Measurements from ENCODE around the gene PLS3.
"Not testable (repeated sequence)": the region's sequence is repeated elsewhere in the genome, so short reads cannot be mapped to it uniquely, and the experiment has no call there.

PLS3 gene

GRCh38 chrX:115606861-115607260, 45.9 kb downstream of the PLS3 start:
- DNase-seq (ENCODE audit: low read depth) = no peak

DNA sequence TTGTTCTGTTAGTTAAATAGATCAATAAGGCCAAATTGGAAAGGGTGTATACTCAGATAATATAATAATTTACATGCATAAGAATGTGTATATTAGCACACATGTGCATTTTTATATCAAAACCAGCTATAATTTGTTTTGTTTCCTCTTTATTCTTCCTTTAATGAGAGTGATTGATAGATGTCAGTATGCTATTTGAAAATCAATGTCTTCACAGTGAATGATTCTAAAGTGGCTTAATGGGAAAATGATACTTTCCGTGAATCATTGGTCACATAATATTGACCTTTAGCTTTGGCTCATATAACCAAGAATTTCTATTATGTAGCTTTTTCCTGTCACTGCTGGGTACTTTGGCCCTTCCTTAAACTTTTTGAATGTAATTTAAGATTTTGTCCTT, 48.6 kb downstream of the PLS3 start:
- no peak for DNase-seq (ENCODE audit: low read depth)

DNA sequence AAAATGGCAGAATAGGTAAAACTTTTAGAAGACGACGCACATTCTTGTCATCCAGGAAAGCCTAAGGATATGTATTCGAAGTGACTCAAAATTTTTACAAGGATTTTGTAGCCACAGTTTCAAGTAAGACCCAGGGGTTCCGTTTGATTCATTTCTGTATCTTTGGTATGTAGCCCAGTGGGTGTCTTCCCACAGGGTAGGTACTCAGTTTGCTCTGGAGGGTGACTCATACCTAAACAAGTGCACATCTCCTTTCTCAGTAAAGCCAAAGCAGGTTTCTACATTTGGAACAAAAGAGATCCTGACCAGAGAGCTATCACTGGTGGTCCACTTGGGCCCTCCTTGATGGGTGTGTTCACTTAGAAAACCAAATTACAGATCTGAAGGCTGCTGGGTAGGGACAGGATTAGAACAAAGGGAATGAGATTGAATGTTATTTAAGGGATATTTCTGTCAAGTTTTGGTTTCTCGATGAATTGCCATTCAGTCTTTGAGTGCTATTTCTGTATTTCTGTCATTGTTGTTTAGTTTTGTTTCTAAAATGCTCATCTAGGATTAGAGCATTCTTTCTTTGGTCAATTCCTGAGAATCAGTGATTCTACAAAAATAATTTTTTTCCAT, 56.1 kb downstream of the PLS3 start:
- no peak for DNase-seq (ENCODE audit: low read depth)

- no peak for DNase-seq (ENCODE audit: low read depth)
These were observed 61.6 kb downstream of the PLS3 start for GRCh38 chrX:115622534-115622933.

- DNase-seq (ENCODE audit: low read depth) = no peak
These were observed 63.9 kb downstream of the PLS3 start for GRCh38 chrX:115624916-115625315.

- peak; percentile 62 for DNase-seq (ENCODE audit: low read depth)
These were observed 64.8 kb downstream of the PLS3 start for GRCh38 chrX:115625572-115626301.

- no peak for DNase-seq (ENCODE audit: low read depth)
These were observed 69.2 kb downstream of the PLS3 start for GRCh38 chrX:115630204-115630603.

DNA sequence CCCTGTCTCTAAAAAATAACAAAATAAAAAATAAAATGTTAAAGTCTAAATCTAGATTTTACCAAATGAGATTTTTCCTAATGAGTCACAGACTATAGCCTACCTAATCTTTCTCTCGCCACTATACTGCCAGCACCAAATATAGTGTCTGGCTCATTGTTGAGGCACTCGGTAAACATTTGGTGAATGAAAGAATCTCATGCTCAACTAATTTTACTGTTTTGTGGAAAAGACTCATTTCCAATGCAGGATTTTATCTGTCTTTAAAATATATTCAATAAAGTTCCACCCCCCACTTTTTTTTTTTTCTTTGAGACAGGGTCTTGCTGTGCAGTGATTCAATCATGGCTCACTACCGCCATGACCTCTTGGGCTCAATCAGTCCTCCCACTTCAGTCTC, 71.5 kb downstream of the PLS3 start:
- no peak for DNase-seq (ENCODE audit: low read depth)

GRCh38 chrX:115633397-115633796, 72.4 kb downstream of the PLS3 start:
- DNase-seq (ENCODE audit: low read depth) = not testable (repeated sequence)

- DNase-seq (ENCODE audit: low read depth) = no peak
These were observed 78.4 kb downstream of the PLS3 start for GRCh38 chrX:115639334-115639880.

GRCh38 chrX:115642311-115642710, 81.3 kb downstream of the PLS3 start:
- no peak for DNase-seq (ENCODE audit: low read depth)

DNA sequence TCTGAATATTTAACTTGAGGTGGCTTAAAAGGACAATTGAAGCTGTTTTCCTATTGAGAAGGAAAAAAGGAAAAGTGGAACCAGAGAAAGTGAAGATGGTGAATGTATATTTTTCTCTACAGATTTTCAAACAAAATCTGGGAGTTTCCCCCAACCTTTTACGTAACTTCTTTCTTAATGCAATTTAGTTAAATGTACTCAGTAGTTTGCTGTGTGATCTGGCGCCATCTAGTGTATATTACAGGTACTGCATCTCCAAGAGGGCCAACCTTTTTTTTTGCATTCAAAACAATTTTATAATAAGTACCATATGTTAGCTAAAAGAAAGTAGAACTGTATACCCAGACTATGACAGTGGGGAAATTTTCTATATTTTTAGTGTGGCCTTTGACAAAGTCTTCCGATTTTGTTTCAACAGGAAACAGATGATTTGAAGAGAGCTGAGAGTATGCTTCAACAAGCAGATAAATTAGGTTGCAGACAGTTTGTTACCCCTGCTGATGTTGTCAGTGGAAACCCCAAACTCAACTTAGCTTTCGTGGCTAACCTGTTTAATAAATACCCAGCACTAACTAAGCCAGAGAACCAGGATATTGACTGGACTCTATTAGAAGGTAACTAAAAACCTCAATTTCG, 82.0 kb downstream of the PLS3 start:
- DNase-seq (ENCODE audit: low read depth) = peak; percentile 49

- DNase-seq (ENCODE audit: low read depth) = not testable (repeated sequence)
These were observed 83.4 kb downstream of the PLS3 start for GRCh38 chrX:115644397-115644796.

GRCh38 chrX:115649461-115650063, 88.6 kb downstream of the PLS3 start:
- no peak for DNase-seq (ENCODE audit: low read depth)

DNA sequence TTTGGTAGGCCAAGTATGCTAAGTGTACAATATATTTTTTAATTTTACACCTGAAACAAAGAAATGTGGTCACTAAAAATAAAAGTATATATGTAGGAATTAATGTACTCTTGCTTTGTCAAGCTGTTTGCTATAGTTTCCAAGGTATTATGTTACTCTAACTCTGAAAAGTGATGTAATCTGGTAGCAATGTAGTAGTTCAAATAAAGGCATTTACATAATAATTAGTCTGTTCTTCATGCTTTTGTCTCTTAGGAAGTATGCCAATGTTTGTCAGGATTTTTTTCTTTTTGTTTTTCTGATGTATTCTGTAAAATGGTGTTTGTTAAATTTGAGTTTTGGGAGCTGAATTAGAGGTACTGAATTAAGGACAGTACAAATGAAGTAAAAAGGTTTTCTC, 89.5 kb downstream of the PLS3 start:
- no peak for DNase-seq (ENCODE audit: low read depth)

DNA sequence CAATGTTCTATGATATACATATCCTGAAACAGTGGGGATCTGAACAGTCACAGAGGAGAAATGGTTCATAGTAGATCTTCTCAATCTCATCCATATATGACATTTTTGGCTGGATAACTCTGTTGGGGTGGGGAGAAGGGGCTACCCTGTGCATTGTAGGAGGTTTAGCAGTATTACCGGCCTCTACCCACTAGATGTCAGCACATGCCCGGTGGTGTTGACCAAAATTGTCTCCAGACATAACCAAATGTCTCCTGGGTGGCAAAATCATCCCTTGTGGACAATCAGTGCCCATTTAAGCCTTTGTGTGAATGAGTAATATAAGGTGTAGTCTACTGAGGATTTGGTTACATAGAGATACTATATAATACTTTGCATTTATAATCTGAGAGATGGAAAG, 89.9 kb downstream of the PLS3 start:
- DNase-seq (ENCODE audit: low read depth) = no peak

- no peak for DNase-seq (ENCODE audit: low read depth)
These were observed 91.2 kb downstream of the PLS3 start for GRCh38 chrX:115652221-115652620.

DNA sequence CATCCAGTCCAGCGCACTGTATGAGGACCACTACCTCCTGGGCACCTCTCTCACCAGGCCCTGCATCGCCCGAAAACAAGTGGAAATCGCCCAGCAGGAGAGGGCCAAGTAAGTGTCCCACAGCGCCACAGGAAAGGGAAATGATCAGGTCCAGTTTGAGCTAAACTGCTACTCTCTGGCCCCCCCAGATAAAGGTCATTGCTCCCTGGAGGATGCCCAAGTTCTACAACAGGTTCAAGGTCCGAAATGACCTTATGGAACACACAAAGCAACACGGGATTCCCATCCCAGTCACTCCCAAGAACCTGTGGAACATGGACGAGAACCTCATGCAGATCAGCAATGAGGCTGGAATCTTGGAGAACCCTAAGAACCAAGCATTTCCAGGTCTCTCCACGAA, 104.1 kb downstream of the PLS3 start:
- DNase-seq (ENCODE audit: low read depth) = no peak

DNA sequence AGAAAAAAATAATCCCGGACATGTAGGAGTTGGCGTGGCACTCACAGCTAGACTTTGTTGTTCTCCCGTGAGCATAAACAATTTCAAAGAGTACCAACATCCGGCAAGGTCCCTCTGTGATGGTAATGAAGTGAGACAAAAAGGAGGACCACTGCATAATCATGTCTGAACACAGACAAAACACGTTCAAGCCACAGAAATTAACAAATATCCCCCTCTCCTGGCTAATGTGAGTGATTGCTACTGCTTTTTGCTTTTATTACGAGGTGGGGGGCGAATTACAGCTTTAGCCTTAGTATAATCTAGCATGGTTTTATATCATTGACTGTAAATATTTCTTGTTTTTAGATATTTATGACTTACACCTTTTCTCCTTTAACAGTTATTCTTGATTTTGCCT, 118.5 kb downstream of the PLS3 start:
- peak; percentile 13 for DNase-seq (ENCODE audit: low read depth)

DNA sequence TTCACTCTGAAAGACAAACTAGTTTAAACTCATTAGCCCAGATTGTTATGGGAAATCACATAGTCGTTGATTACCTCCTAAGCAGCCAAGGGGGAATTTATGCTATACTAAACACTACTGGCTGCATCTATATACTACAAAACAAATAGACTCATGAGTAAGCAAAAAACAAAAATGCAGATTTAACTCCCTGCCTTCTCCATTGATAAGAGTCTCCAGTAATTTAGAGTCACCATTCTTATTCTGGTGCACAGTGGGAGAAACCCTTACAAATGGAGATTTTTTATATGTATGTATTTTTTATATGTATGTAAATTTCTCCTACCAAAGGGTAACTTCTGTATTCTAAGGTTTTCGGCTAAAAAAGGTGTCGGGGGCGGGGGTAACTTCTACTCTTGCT, 126.6 kb downstream of the PLS3 start:
- DNase-seq (ENCODE audit: low read depth) = no peak

DNA sequence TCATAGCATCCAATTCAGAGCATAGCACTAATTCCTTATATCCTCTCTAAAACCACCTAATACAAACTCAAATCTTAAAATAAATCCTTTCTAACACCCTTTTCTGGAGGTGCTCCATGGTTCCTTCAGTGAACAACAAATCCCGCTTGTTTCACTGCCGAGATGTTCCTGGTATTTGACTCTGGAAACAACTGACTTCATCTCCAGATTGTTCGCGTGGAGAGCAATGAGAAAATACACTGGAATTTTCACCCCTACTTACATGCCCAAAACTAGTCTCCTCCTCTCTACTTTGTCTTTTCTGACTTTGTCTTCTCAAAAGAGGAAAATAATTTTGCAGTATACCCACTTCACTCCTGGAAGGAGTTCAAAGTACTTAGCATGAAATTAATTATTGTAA, 129.0 kb downstream of the PLS3 start:
- DNase-seq (ENCODE audit: low read depth) = no peak

- DNase-seq (ENCODE audit: low read depth) = peak; percentile 68
These were observed 129.7 kb downstream of the PLS3 start for GRCh38 chrX:115690511-115691216.
